ENCODE data around the gene CLDN12.

Gene CLDN12

DNA sequence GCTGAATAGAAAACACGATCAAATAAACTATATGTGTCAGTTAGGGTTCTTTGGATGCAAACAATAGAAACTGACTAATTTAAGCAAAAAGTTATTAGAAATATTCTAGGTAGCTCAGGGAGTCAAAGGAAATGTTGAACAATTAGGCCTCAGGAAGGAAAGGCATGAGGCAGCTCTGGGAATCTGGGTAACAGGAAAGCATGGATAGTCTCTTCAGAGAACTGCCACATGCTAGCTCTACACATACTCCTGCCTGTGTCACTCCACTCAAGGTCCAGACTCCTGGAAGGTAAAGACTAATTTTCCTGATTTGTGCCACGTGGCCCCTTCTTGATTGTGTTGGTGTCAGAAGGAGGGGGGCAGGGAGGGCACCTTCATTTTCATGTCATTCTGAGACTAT, 42.4 kb downstream of the CLDN12 start:
- no peak for DNase-seq

DNA sequence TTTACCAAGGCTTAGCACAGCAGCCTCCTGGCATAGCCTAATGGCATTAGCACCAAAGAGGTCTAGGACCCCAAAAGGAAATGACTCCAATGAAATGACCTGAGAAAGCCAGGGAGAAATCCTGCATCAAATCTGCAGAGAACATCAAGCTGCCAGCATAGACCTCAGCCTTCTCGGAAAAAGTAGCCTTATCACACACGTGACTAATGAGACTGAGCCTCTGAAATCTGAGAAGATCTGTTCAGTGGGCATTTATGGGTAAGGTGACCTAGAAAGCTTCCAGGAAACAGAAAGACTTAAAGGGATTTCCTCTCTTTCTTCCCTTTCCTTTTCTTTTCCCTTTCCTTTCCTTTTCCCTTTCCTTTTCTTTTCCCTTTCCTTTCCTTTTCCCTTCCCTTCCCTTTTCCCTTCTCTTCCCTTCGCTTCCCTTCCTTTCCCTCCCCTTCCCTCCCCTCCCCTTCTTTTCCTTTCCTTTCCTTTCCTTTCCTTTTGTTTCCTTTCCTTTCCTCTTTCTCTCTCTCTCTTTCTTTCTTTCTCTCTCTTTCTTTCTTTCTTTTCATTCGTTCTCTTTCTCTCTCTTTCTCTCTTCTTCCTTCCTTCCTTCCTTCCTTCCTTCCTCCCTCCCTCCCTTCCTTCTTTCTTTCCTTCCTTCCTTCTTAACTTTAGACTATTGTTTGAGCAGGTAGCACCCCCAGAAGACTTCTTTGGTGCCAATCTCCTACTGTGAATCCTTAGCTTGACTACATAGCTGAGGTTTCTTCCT, 43.1 kb downstream of the CLDN12 start:
- no peak for DNase-seq

DNA sequence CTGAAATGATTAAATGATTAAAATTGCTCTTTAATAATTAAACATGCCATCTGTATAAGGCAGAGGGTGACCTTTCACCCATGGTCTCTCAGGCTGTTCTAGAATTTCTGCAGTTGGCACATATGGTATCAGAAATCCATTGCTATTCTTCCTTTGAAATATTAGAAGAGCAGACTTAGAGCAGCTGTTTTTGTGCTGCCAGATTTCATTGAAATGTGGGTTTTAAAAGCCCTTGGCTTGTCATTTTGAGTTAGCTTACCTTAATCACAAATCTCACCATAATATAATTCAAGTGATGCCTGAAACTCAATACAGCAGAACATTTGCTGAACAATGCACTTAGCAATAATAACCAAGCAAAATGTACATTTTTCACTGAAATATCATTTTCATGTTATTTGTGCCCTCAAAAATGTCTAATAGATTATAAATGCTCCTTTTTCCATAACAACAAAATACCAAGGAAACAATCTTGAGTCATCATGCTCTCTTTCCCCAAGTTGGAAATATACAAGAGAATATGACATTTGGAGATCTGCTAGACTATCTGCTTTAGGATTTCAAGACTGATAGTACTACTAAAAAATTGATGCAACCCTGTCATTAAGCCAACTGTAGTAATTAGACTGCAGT, 50.1 kb downstream of the CLDN12 start:
- no peak for DNase-seq

DNA sequence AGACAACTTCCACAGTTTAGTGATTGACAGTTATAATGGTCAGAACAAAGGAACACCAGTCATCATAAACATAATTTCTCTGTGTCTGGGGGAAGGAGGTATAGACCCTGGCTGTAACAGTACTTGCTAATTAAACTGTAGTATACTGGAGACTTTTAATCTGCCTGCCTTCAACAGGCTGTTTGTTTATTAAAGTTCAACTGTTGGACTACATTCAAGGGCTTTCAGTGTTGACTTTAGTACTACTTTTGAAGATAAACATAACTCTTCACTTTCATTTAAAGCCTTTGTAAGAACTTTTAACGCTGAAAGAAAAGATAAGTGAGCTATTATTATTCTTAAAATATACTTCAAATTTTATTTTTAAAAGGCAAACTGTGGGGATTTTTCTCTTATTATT, 50.7 kb downstream of the CLDN12 start:
- DNase-seq = no peak

DNA sequence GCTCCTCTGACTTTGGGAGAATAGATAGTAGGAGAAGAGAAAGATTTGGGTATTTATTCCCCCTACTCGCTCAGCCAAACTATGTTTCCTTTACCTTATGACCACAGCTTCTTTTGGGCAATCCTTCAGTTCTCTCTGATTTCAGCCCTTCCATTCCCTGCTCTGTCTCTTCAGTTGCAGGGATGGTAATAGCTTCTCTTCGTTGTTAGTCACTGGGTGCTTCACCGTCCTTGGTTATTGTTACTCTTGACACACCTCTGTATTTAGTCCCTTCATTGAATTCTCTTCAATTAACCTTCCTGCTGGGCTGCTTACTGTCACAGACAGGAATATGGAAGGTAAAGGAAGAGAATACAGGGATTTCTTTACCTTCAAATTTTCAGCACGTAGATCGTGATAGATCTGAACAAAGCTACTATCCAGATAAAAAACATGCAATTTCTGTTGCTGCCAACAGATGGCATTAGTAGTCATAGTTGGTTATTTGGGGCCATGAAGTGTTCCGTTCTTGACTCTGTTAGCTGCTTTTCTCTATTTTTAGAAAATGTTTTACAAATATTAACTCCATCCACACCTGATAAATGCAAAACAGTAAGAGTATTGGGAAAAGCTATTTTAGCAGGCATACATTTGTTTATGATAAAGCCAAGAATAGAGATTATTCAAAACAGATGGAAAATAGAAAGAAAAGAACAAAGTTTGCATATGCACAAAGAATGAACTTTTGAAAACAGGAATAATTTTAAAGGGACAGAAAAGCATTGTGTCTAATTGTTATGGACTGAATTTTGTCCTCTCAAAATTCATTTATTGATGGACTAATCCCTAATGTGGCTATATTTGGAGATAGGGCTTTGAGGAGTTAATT, 52.1 kb downstream of the CLDN12 start:
- no peak for DNase-seq

DNA sequence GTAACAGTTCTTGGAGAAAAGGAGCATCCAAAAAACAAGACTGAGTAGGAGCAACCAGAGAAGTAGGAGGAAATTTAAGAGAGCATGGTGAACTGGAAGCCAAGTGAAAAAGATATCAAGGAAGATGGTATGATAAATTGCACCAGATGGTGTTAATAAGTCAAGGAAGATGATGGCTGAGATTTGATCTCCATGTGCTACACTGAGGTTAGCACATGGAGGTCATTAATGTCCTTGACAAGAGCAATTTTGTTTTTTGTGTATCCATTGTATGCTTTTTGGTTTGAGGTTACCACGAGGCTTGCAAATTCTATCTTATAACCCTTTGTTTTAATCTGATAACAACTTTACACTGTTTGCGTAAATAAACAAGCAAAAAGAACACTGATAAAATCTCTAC, 54.8 kb downstream of the CLDN12 start:
- DNase-seq = no peak

DNA sequence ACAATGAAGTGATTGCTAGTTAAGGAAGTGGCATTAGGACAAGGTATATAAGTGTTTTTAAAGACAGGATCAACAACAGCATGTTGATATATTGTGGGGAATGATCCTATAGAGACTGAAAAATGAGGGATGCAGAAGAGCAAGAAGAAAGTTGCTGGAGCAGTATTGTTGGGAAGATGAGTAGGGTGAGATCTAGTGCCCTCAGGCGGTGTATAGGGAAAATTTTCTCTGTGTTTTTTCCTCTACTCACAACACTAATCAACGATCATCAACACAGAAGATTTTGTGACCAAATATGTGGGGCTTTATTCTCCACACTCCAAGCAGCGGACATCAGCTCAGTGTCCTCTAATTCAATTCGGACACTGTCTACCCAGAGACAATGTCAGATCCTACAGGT, 56.6 kb downstream of the CLDN12 start:
- no peak for DNase-seq

DNA sequence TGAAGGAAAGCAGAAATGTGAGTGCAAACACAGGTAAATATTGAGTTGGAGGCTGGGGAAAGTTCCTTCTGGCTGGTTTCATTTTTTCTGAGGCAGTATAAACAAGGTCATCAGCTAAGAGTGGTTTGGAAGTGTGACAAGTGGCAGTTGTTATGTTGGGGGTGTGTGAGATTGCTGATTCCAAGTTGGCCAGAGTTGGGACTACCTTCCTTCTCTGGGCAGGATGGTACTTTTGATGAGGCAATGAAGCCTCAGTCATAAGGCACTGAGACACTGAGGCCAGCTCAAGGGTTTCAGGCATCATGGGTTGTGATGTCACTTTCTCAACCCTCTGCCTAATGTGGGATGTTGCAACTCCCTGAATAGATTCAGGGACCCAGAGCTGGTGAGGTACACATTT, 58.0 kb downstream of the CLDN12 start:
- no peak for DNase-seq

DNA sequence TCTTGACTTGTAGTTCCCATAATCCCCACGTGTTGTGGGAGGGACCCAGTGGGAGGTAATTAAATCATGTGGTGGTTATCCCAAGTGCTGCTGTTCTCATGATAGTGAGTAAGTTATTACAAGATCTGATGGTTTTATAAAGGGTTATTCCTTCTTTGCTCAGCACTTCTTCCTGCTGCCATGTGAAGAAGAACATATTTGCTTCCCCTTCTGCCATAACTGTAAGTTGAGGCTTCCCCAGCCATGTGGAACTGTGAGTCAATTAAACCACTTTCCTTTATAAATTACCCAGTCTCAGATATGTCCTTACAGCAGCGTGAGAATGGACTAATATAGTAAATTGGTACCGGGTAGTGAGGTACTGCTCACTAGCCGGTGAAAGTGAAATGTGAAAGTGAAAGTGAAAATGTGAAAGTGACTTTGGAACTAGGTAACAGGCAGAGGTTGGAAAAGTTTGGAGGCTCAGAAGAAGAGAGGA, 59.9 kb downstream of the CLDN12 start:
- peak; percentile 13 for DNase-seq
